ENCODE measurements around the gene FCRL2. TPM values are rescaled to one million over a fixed set of nuclear protein-coding genes. Genes with fewer than 3 reads are reported as not detected.

The FCRL2 gene
- total RNA-seq, result not detected in 2 replicates

DNA sequence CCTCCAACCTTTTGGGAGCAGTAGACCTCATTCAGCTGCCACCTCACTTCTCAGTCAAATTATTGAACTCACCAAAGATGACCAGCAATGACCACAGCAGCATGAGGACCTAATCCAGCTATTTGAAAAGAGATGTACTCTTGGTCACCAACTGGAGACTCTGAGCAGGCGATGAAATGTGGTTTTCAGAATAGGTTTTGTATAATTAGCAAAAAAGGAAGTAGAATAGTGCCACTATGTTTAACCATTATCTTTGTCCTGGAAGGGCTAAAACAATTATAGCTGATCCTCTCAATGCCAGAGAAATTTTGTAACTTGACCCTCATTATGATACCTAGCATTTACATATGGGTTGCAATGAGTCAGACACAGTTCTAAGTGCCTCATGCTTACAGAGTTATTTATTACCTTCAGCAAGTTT, at the start of gene FCRL2:
Gene FCRL2 (minus strand): TSS at position 162 of the 421 bp plus-strand sequence. CDS start 59 bp downstream, at position 103.
- DNase-seq (ENCODE audit: extremely low read depth, low read depth, low spot score), result no peak

DNA sequence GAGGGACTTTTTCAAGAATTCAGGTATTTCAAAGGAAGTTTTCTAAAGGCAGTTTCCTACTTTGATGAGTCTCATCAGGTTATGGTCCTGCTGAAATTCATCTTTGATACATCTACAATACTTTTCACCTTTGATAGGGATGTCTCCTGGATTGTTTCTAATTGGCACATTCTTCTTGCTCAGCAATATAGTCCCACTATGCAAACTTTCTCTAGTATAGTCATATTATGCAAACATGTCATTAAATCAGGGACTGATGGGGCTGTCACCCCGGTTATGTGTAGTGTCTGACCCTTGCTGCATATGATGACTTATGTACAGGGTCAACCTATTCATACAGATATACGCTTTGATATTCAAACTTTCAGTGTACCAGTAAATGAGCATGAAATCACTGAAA, 43.4 kb upstream of the FCRL2 start:
- DNase-seq (ENCODE audit: extremely low read depth, low read depth, low spot score), result no peak

- no peak for DNase-seq (ENCODE audit: extremely low read depth, low read depth, low spot score)
Observed at GRCh38 chr1:157819896-157820295, 43.0 kb upstream of the FCRL2 start, which contains the start of gene FCRL1. FCRL1 (minus strand) TSS chr1:157820120; CDS start chr1:157820037, 83 bp downstream.

DNA sequence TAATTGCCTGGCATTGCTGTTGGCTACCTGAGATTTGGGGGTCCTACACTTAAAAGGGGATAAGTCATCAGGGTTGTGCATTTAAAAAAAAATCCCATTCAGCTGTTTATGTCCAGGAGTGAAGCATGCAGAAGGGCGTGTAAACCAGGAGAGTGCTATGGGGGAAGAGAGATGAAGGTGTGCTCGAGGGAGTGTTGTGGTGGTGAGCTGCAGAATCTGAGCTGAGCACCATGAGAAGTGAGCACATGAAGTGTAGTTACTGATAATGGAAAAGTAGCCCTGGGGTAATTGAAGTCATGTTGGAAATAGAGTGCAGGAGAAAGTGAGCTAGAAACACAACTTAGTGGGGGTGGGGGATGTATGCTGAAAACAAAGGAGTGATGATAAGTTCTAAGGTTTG, 42.3 kb upstream of the FCRL2 start:
- no peak for DNase-seq (ENCODE audit: extremely low read depth, low read depth, low spot score)

- no peak for DNase-seq (ENCODE audit: extremely low read depth, low read depth, low spot score)
Observed at GRCh38 chr1:157813269-157813668, 36.3 kb upstream of the FCRL2 start.

DNA sequence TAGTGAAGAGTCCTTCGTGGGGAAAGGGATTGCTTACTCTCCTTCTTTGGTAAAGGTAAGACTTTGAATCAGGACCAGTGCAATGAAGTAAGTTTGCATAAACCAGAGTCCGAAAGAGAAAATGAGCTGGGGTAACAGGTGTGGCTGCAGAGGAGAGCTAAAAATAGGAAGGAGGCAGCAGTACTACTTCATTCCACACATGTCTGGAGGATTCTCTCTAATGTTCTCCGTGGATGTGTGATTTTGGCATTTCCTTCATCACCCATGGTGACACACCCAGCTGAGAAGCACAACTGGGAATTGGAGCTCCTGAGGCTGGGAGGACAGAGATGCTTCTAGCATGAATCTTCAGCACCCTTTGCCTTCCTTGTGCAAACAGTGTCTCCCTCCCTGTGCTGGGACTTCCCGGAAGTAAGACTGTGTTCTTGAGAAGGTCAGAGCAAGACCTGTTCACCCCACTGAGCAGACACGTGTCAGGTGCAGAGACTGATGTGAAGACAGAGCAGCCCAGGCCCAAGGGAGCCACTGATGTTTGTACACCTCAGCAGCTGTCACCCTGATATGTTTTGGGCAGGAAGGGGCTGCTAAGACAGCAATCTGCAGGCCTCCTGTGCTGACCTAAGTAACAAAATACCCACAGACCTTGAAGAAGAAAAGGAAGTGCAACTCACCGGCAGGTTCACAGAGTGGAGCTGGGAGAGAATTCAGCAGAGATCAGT, 29.7 kb upstream of the FCRL2 start:
- no peak for DNase-seq (ENCODE audit: extremely low read depth, low read depth, low spot score)

GRCh38 chr1:157803851-157804250, 26.9 kb upstream of the FCRL2 start:
- DNase-seq (ENCODE audit: extremely low read depth, low read depth, low spot score), result no peak

- no peak for DNase-seq (ENCODE audit: extremely low read depth, low read depth, low spot score)
Observed at GRCh38 chr1:157799996-157800395, 23.1 kb upstream of the FCRL2 start.

- DNase-seq (ENCODE audit: extremely low read depth, low read depth, low spot score), result no peak
Observed at GRCh38 chr1:157798211-157798610, 21.3 kb upstream of the FCRL2 start.

DNA sequence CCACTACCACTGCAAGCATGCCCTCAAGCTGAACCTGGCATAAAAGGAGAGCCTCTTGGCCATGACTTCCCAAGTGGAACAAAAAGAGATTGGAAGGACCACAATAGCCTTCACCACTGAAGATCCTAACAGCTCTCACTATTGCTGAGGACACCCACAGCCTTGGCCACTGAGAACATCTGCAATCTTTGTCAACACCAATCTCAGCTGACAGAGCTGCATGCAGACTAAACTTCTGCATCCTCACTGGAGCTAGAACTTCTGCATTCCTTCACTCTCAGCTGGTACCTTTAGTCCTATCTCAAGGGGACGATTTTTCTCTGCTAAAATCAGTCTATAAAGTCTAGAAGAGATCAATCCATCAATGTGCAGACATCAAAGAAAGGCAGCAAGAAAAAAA, 8.3 kb upstream of the FCRL2 start:
- DNase-seq (ENCODE audit: extremely low read depth, low read depth, low spot score), result no peak

GRCh38 chr1:157784801-157785200, 7.9 kb upstream of the FCRL2 start:
- no peak for DNase-seq (ENCODE audit: extremely low read depth, low read depth, low spot score)

DNA sequence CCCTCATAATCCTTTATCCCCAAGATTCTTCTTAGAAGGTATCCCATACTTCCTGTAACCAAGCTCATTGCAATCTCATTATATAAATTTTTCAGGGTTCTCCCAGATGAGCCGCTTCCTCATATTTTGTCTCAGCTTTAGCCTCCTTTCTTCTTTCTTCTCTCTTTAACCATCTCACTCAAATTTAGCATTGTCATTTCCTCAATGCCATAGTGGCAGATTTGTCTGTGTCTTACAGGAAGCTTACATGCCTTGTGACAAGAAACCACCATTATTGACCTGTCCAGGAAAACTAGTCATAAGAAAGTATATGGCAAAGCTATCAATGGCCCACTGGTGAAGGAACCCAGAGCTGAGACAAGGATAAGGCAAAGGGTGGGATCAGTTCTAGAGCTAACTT, 6.0 kb upstream of the FCRL2 start:
- no peak for DNase-seq (ENCODE audit: extremely low read depth, low read depth, low spot score)

- DNase-seq (ENCODE audit: extremely low read depth, low read depth, low spot score), result no peak
Observed at GRCh38 chr1:157781048-157781447, 4.1 kb upstream of the FCRL2 start.

GRCh38 chr1:157775101-157775870, 1.6 kb downstream of the FCRL2 start:
- no peak for DNase-seq (ENCODE audit: extremely low read depth, low read depth, low spot score)

- no peak for DNase-seq (ENCODE audit: extremely low read depth, low read depth, low spot score)
Observed at GRCh38 chr1:157774412-157774811, 2.5 kb downstream of the FCRL2 start.

- DNase-seq (ENCODE audit: extremely low read depth, low read depth, low spot score), result no peak
Observed at GRCh38 chr1:157773493-157774350, 3.2 kb downstream of the FCRL2 start.

DNA sequence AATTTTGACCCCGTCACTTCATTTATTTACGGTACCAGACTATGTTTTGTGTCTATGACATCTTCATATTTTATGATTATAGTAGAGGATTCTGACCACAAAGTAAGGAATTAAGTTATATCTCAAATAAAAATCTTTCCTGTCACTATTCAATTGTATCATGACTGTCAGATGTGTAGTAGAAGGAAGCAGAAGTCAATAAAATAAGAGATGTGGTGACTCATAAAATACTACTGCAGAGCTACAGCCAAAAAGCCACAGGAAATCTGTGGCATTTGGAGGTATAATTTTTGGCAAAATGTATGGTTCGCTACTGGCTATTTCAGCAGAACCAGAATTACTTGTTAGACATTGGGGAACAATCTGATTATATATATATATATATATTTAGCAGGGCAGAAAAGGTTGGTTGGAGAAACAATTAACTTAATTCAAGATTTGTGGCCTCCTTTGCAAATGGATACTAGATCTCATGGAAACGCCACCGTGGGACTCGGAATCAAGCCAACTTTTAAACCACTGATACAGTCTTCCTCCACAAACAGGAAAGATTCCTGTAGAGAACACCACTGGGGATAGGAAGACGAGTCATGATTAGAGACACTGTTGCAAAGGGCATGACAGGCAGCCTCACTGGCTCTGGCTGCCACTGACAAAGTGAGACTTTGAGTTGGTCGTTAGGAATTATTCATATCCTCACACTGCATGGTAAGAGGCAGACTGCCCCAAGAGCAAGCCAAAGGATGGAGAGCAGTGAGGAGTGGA, 5.1 kb downstream of the FCRL2 start:
- no peak for DNase-seq (ENCODE audit: extremely low read depth, low read depth, low spot score)

- no peak for DNase-seq (ENCODE audit: extremely low read depth, low read depth, low spot score)
Observed at GRCh38 chr1:157770442-157771043, 6.4 kb downstream of the FCRL2 start.

GRCh38 chr1:157766792-157767191, 10.1 kb downstream of the FCRL2 start:
- no peak for DNase-seq (ENCODE audit: extremely low read depth, low read depth, low spot score)

DNA sequence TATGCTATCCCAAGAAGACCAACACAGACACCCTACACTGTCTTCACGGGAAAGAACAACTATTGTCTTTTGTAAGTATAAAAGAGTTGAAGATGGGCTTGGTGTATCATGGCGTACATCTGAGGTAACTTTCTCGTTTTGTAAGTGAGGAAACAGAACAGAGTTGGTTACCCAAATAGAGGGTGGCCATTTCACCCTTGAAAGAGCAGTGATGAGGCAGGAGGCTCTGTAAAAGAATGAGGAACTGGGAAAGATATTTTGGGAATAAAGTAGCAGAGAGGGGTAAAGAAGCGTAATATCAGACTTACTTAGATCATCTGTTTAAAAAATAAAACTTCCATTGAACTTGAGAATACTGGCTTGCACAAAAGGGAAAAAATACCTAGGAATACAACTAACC, 18.9 kb downstream of the FCRL2 start:
- no peak for DNase-seq (ENCODE audit: extremely low read depth, low read depth, low spot score)

Data from glomerular endothelial cell (primary cell).